CD4-positive, alpha-beta memory T cell (primary cell): ENCODE data around the gene COMMD8. TPM values are rescaled to one million over a fixed set of nuclear protein-coding genes. Genes with fewer than 3 reads are reported as not detected.
A peak's percentile ranks its signal among the peaks of the same experiment; 100 is the strongest.

Experiments used
- CTCF ChIA-PET: fragments of 350-600 bp; sonication (Branson Sonifier 250); formaldehyde crosslinking; loops from one replicate; lab custom pipeline; 2021; ENCODE audit warnings: inconsistent platforms; ENCODE audit not compliant: partially characterized antibody; lab: Charles Lee
- POLR2A ChIA-PET: fragments of 350-600 bp; sonication (Branson Sonifier 250); formaldehyde crosslinking; loops from one replicate; lab custom pipeline; 2021; ENCODE audit not compliant: partially characterized antibody; lab: Charles Lee
- DNase-seq, 5 donors: peaks; one replicate each; pipeline versions ENCODE4 v3.0.0 to v3.0.0-alpha.2; 2020 to 2022; ENCODE audit warnings: mixed read lengths in 1 of 5
- H3K27ac ChIP-seq: one replicate; pipeline ENCODE4 v1.7.0; 2013; ENCODE audit warnings: low read depth, low read length
- H3K27me3 ChIP-seq: 2 replicates; pipeline ENCODE4 v1.7.0; 2013; ENCODE audit warnings: mild to moderate bottlenecking, low read length, moderate library complexity; ENCODE audit not compliant: insufficient read depth
- H3K36me3 ChIP-seq: 2 replicates; pipeline ENCODE4 v1.7.0; 2013; ENCODE audit warnings: mild to moderate bottlenecking, low read length, moderate library complexity; ENCODE audit not compliant: insufficient read depth
- H3K4me1 ChIP-seq: 2 replicates; pipeline ENCODE4 v1.7.0; 2013; ENCODE audit warnings: mild to moderate bottlenecking, low read length, moderate library complexity; ENCODE audit not compliant: insufficient read depth
- H3K4me3 ChIP-seq, 2 donors: one replicate each; pipeline ENCODE4 v1.7.0; 2013; ENCODE audit warnings: low read length in 2 of 2, mild to moderate bottlenecking in 1 of 2
- H3K9me3 ChIP-seq, 2 donors: one replicate each; pipeline ENCODE4 v1.7.0; 2013; ENCODE audit warnings: low read length in 2 of 2, control low read depth in 1 of 2; ENCODE audit not compliant: control insufficient read depth in 1 of 2
- H3K27ac Mint-ChIP-seq, 7 donors: one replicate each; pipeline ENCODE4 v1.8.0; 2020 to 2021; ENCODE audit warnings: mixed read lengths in 7 of 7, mild to moderate bottlenecking in 6 of 7, inconsistent platforms in 3 of 7, moderate library complexity in 3 of 7
- H3K27me3 Mint-ChIP-seq, 2 donors: one replicate each; pipeline ENCODE4 v1.8.0; 2020 to 2021; ENCODE audit warnings: mixed read lengths in 2 of 2
- H3K36me3 Mint-ChIP-seq, 2 donors: one replicate each; pipeline ENCODE4 v1.8.0; 2020 to 2021; ENCODE audit warnings: mixed read lengths in 2 of 2, inconsistent platforms in 1 of 2, mild to moderate bottlenecking in 1 of 2
- H3K4me1 Mint-ChIP-seq, 4 donors: one replicate each; pipeline ENCODE4 v1.8.0; 2020 to 2021; ENCODE audit warnings: mixed read lengths in 4 of 4, mild to moderate bottlenecking in 1 of 4
- H3K4me3 Mint-ChIP-seq, 8 donors: one replicate each; pipeline ENCODE4 v1.8.0; 2020 to 2021; ENCODE audit warnings: mixed read lengths in 8 of 8, mild to moderate bottlenecking in 7 of 8, moderate library complexity in 6 of 8, inconsistent platforms in 3 of 8
- H3K9me3 Mint-ChIP-seq, 8 donors: one replicate each; pipeline ENCODE4 v1.8.0; 2020 to 2021; ENCODE audit warnings: mixed read lengths in 8 of 8, mild to moderate bottlenecking in 5 of 8, inconsistent platforms in 3 of 8, moderate library complexity in 1 of 8
- intact Hi-C: fragments of 100-400 bp; cut with micrococcal nuclease; formaldehyde crosslinking; loops from one replicate; pipeline ENCODE4 v1.15.1; 2023
- polyA plus RNA-seq, 2 donors: library from polyadenylated mRNA; unstranded; fragments of 300-500 nt; fragmentation: Illumina TruSeq; gene quantifications; one replicate each; pipeline ENCODE4 v1.2.3, GENCODE V29; 2021
- total RNA-seq, 2 experiments: library from RNA; stranded (reverse); gene quantifications; one replicate each; pipeline ENCODE4 v1.2.3, GENCODE V29; 2021

COMMD8 gene
- total and polyA plus RNA-seq, 4 experiments from 2014 or later, result 14.6 to 82.8 (median 30.2) TPM

DNA sequence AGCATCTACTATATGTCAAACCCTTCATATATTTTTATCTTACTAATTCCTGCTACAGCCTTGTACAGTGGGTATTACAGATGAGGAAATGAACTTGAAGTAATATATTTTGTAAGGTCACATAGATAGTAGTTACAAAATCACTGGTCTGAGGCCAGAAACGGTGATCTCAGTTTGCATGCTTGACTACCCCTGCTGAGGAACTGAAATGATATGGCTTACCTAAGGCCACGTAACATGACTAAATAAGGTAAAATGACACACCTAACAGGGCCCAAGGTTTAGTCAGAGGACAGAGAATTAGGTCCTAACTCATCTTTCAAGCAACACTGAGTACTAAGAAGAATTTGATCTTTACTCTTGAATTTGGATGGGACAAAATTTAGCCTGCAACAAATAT lies 1.5 kb upstream of the COMMD8 start:
- CTCF ChIA-PET, result no interaction called here
- Mint-ChIP-seq H3K27ac (no peak overlapping the region), H3K4me1 (peaks cover 22 to 36% (median 29%) of the 10 kb centered on the region in 4 donors), H3K36me3 (peaks cover 0 to 7% of the 10 kb centered on the region in 2 donors), H3K9me3 (no peaks in the 10 kb centered on the region), H3K27me3 (peaks cover 0 to 2% of the 10 kb centered on the region in 2 donors), H3K4me3 (no peak overlapping the region)
- Histone ChIP-seq H3K4me1 (peaks cover 24% of the 10 kb centered on the region), H3K36me3 (no peaks in the 10 kb centered on the region), H3K27ac (no peak overlapping the region), H3K4me3 (no peak overlapping the region), H3K27me3 (no peaks in the 10 kb centered on the region), H3K9me3 (no peaks in the 10 kb centered on the region)
- no peak for DNase-seq
- POLR2A ChIA-PET, result interaction anchor here (1.1 kb wide), 1 partner anchor 20 kb away, joined by 3 read pairs; the partner anchor contains the start of gene ATP10D
- intact Hi-C loops, result loop anchor here (10.0 kb wide), 1 partner anchor 670 kb away; the partner anchor contains the start of gene TXK

DNA sequence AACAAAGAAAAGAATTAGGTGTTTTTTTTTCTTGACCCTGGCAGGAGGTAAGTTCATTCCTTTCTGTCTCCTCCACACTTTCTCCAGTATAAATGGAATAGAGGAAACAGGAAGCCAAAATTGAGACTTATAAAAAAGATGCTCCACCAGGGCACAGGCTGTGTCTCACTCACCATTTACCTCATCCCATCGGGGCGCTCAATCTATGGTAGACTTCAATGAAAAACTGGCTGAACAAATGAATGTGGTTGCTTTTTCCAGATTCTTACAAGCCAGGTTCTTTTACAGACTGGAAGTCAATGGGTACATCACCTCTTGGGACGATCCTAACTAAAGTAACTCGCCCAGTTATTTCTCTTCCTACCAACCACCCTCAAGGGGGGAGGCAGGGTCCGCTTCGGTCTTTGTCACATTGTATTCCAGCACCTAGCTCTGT lies 685 bp downstream of the COMMD8 start:
- H3K4me1 Mint-ChIP-seq, result peaks cover 26 to 42% (median 36%) of the 10 kb centered on the region in 4 donors
- H3K4me3 Mint-ChIP-seq, result peak overlapping the region; percentile 88 to 92 (median 90)
- no peaks in the 10 kb centered on the region for H3K36me3 ChIP-seq
- no peaks in the 10 kb centered on the region for H3K27me3 Mint-ChIP-seq
- H3K27ac ChIP-seq, result peak overlapping the region; percentile 79
- no peaks in the 10 kb centered on the region for H3K9me3 Mint-ChIP-seq
- intact Hi-C loops, result loop anchor here (1.0 to 10.0 kb wide), 6 partner anchors 22 to 878 kb away; partner anchors contain the start of genes ATP10D, NFXL1, SLAIN2 and TXK
- POLR2A ChIA-PET, result interaction anchor here (0.7 to 1.8 kb wide), 8 partner anchors 11 to 666 kb away, joined by 3 to 21 read pairs (median 4); partner anchors contain the start of genes ATP10D and NFXL1
- H3K4me3 ChIP-seq, result peak overlapping the region; percentile 48 to 92
- CTCF ChIA-PET, result interaction anchor here (0.7 to 1.9 kb wide), 12 partner anchors 11 to 208 kb away, joined by 3 to 23 read pairs (median 4); partner anchors contain the start of gene ATP10D
- no peaks in the 10 kb centered on the region for H3K9me3 ChIP-seq
- no peak for DNase-seq
- H3K27me3 ChIP-seq, result no peaks in the 10 kb centered on the region
- H3K36me3 Mint-ChIP-seq, result peaks cover 18 to 24% of the 10 kb centered on the region in 2 donors
- H3K4me1 ChIP-seq, result peaks cover 24% of the 10 kb centered on the region
- peak overlapping the region; percentile 90 to 99 (median 96) for H3K27ac Mint-ChIP-seq

DNA sequence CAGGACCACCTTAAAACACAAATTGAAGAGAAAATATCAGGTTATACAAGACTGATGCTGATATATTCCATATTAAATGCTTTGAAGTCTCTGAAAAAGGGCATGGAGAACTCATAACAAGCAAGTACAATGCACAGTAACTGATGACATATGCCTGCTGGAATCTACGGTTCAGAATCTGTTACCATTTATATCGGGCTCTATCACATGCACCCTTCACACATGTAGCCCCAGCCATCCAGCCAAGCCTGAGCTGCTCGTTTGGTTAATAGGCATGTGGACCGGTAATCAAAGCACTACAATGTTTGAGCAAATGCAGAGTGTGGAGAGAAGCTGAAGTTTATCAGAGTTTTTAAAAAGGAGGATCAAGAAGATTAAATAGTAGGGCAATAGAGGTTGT lies 11.8 kb downstream of the COMMD8 start:
- DNase-seq, result no peak
- ChIA-PET CTCF (interaction anchor here (0.8 kb wide), 1 partner anchor 11 kb away, joined by 3 read pairs; no protein-coding TSS in a partner anchor), POLR2A (interaction anchor here (0.6 kb wide), 1 partner anchor 11 kb away, joined by 4 read pairs; no protein-coding TSS in a partner anchor)
- H3K27me3 ChIP-seq, result no peaks in the 10 kb centered on the region
- Mint-ChIP-seq H3K36me3 (peaks cover 49 to 50% of the 10 kb centered on the region in 2 donors), H3K9me3 (no peaks in the 10 kb centered on the region), H3K27me3 (no peaks in the 10 kb centered on the region), H3K27ac (peak overlapping the region in 1 of 7 donors; percentile 81), H3K4me3 (no peak overlapping the region), H3K4me1 (peaks cover 6 to 13% (median 9%) of the 10 kb centered on the region in 4 donors)
- no peak overlapping the region for H3K27ac ChIP-seq
- intact Hi-C loops, result no loop called here
- H3K36me3 ChIP-seq, result peaks cover 18% of the 10 kb centered on the region
- H3K9me3 ChIP-seq, result no peaks in the 10 kb centered on the region
- H3K4me1 ChIP-seq, result peaks cover 7% of the 10 kb centered on the region
- no peak overlapping the region for H3K4me3 ChIP-seq

DNA sequence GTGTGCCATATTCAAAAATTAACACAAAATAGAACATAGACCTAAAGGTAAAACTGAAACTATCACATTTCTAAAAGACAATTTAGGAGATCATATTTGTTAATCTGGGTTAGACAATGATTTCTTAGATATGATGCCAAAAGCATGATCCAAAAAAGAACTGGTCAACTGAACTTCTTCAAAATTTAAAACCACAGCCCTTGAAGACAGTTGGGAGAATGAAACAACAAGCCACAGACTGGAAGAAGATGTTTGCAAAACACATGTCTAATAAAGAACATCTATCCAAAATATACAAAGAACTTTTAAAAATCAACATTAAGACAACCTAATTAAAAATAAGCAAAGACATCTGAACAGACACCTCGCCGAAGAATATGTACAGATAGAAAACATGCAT lies 19.5 kb downstream of the COMMD8 start:
- ChIA-PET POLR2A (no interaction called here), CTCF (no interaction called here)
- Mint-ChIP-seq H3K4me1 (peaks cover 0 to 4% (median 1%) of the 10 kb centered on the region in 4 donors), H3K27me3 (no peaks in the 10 kb centered on the region), H3K27ac (no peak overlapping the region), H3K36me3 (peaks cover 3 to 14% of the 10 kb centered on the region in 2 donors), H3K4me3 (no peak overlapping the region), H3K9me3 (peaks cover 0 to 1% (median 0%) of the 10 kb centered on the region in 8 donors)
- H3K27me3 ChIP-seq, result no peaks in the 10 kb centered on the region
- H3K36me3 ChIP-seq, result no peaks in the 10 kb centered on the region
- intact Hi-C loops, result no loop called here
- no peak for DNase-seq
- H3K27ac ChIP-seq, result no peak overlapping the region
- no peaks in the 10 kb centered on the region for H3K4me1 ChIP-seq
- H3K9me3 ChIP-seq, result no peaks in the 10 kb centered on the region
- H3K4me3 ChIP-seq, result no peak overlapping the region

DNA sequence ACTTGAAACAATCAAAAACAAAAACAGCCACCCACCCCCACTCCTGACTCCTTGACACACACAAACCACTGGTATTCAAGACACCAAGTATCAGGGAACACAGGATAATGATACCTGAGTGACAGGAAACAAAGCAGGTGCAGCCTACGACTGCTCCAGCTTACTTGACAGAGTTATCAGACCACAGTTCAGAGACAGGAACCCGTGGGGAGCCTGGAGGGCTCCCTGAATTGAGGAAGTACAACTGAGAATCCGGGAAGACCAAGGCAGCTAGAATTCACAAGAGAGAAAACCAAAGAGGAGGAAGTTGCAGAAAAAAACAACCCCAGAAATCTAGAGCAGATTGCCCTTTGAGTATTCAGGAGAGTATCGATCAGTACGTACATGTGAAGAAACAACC lies 20.5 kb downstream of the COMMD8 start:
- intact Hi-C loops, result no loop called here
- peaks cover 0 to 4% (median 1%) of the 10 kb centered on the region in 4 donors for H3K4me1 Mint-ChIP-seq
- Histone ChIP-seq H3K4me3 (no peak overlapping the region), H3K36me3 (no peaks in the 10 kb centered on the region), H3K9me3 (no peaks in the 10 kb centered on the region), H3K27me3 (no peaks in the 10 kb centered on the region), H3K27ac (no peak overlapping the region), H3K4me1 (no peaks in the 10 kb centered on the region)
- CTCF ChIA-PET, result no interaction called here
- H3K36me3 Mint-ChIP-seq, result peaks cover 2 to 6% of the 10 kb centered on the region in 2 donors
- POLR2A ChIA-PET, result no interaction called here
- H3K9me3 Mint-ChIP-seq, result peaks cover 0 to 1% (median 0%) of the 10 kb centered on the region in 8 donors
- no peak for DNase-seq
- no peak overlapping the region for H3K27ac Mint-ChIP-seq
- peak overlapping the region in 2 of 8 donors; percentile 39 to 56 for H3K4me3 Mint-ChIP-seq
- no peaks in the 10 kb centered on the region for H3K27me3 Mint-ChIP-seq

DNA sequence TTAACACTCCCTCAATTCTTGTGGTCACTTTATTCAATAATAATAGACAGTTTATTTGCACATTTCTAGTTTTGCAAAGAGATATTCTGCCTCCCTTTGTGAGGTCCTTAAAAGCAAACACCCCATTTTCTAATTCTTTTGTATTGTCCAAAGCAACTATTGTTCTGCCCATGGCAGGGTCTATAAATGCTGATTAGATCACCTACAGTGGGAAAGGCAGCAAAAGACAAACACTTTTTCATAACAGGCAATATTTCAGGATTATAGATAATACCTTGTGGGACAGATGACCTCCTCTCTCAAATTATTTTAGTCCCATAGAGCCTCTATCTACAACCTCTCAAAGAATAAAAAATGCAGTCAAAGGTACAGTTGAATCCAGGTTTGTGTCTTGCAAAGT lies 28.6 kb downstream of the COMMD8 start:
- H3K27me3 Mint-ChIP-seq, result peaks cover 0 to 2% of the 10 kb centered on the region in 2 donors
- DNase-seq, result no peak
- Histone ChIP-seq H3K9me3 (no peaks in the 10 kb centered on the region), H3K27me3 (no peaks in the 10 kb centered on the region), H3K4me1 (no peaks in the 10 kb centered on the region), H3K4me3 (no peak overlapping the region), H3K36me3 (no peaks in the 10 kb centered on the region), H3K27ac (no peak overlapping the region)
- intact Hi-C loops, result no loop called here
- no peaks in the 10 kb centered on the region for H3K36me3 Mint-ChIP-seq
- no peak overlapping the region for H3K27ac Mint-ChIP-seq
- no peak overlapping the region for H3K4me3 Mint-ChIP-seq
- ChIA-PET POLR2A (no interaction called here), CTCF (no interaction called here)
- peaks cover 0 to 5% (median 0%) of the 10 kb centered on the region in 8 donors for H3K9me3 Mint-ChIP-seq
- H3K4me1 Mint-ChIP-seq, result no peaks in the 10 kb centered on the region

DNA sequence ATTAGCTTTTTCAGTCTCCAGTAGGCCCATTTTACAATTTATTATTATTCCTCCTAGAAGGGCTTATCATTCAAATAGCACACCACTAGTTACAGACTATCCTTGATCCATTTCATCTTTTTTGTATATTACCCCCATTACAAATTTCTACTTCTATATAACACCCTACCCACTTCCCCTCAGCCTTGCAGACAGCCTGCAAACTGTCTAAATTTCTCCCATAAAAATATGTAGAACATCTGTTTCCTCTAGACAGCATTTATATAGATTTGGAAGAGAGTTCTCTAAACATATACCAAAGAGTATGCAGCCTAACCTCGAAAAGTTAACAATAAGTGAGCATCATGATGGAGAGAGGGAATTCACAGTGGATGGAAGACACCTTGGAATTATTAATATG lies 30.8 kb downstream of the COMMD8 start:
- Histone ChIP-seq H3K9me3 (no peaks in the 10 kb centered on the region), H3K27ac (no peak overlapping the region), H3K27me3 (no peaks in the 10 kb centered on the region), H3K4me1 (no peaks in the 10 kb centered on the region), H3K36me3 (no peaks in the 10 kb centered on the region), H3K4me3 (no peak overlapping the region)
- Mint-ChIP-seq H3K27me3 (peaks cover 3% of the 10 kb centered on the region in 2 donors), H3K4me1 (no peaks in the 10 kb centered on the region), H3K4me3 (no peak overlapping the region), H3K27ac (no peak overlapping the region), H3K9me3 (peaks cover 0 to 5% (median 0%) of the 10 kb centered on the region in 8 donors), H3K36me3 (no peaks in the 10 kb centered on the region)
- ChIA-PET POLR2A (no interaction called here), CTCF (no interaction called here)
- DNase-seq, result no peak
- intact Hi-C loops, result no loop called here
